Neutrophil (primary cell): Measurements from ENCODE around the gene ATP5ME.

Experiments used
- H3K27ac ChIP-seq: fragments of 200-600 bp; sonication (generic); 2 replicates; pipeline ENCODE4 v1.5.1; 2016; ENCODE audit warnings: mild to moderate bottlenecking, moderate library complexity
- H3K27me3 ChIP-seq: fragments of 200-600 bp; sonication (generic); 2 replicates; pipeline ENCODE4 v1.6.0; 2016; ENCODE audit warnings: mild to moderate bottlenecking
- H3K36me3 ChIP-seq: fragments of 200-600 bp; sonication (generic); 2 replicates; pipeline ENCODE4 v1.5.1; 2017
- H3K4me1 ChIP-seq, 2 experiments: fragments of 200-600 bp in 1 of 2; sonication (generic) in 1 of 2; 1 replicate in 1 of 2; 2 replicates in 1 of 2; pipeline versions ENCODE4 v1.5.1 to v1.6.1; 2013 to 2016; ENCODE audit warnings: low read depth in 1 of 2, low read length in 1 of 2, mild to moderate bottlenecking in 1 of 2, moderate library complexity in 1 of 2; ENCODE audit not compliant: control insufficient read depth in 1 of 2, insufficient read depth in 1 of 2
- H3K4me3 ChIP-seq, 2 experiments: fragments of 200-600 bp in 1 of 2; sonication (generic) in 1 of 2; 1 replicate in 1 of 2; 2 replicates in 1 of 2; pipeline ENCODE4 v1.5.1; 2013 to 2016; ENCODE audit warnings: low read depth in 1 of 2, low read length in 1 of 2, mild to moderate bottlenecking in 1 of 2, moderate library complexity in 1 of 2
- H3K9me3 ChIP-seq: fragments of 200-600 bp; sonication (generic); 2 replicates; pipeline ENCODE4 v1.5.1; 2016
- CTCF ChIP-seq: fragments of 200-600 bp; sonication (generic); IDR thresholded peaks from 2 replicates; pipeline ENCODE4 v1.5.1; 2016; ENCODE audit warnings: antibody characterized with exemption

The ATP5ME gene

DNA sequence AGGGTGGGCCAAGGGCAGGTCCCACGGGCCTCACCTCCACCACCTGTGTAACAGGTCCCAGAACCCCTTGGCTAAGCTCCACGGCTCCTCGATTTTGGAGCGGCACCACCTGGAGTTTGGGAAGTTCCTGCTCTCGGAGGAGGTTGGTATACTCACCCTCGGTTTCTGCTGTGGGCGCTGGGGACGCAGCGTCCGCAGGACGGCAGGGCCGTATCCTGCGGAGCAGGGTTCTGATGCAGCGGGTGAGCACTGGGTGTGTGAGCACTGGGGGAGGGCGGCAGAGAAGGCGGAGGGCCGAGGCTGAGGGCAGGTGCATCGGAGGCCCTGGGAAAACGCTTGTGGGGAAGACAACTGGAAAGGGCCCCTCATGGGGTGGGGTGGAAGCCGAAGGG, 11.0 kb downstream of the ATP5ME start:
- no peak for TF ChIP-seq CTCF
- Histone ChIP-seq H3K27me3 (no peaks in the 10 kb centered on the region), H3K36me3 (no peaks in the 10 kb centered on the region), H3K4me1 (peaks cover 4 to 10% of the 10 kb centered on the region in 2 experiments), H3K9me3 (no peaks in the 10 kb centered on the region), H3K27ac (no peak overlapping the region), H3K4me3 (peak overlapping the region; percentile 73 to 75)

GRCh38 chr4:661881-662761, 12.0 kb downstream of the ATP5ME start:
- H3K4me1 ChIP-seq, result peaks cover 4 to 10% of the 10 kb centered on the region in 2 experiments
- H3K36me3 ChIP-seq, result no peaks in the 10 kb centered on the region
- no peak overlapping the region for H3K4me3 ChIP-seq
- no peak overlapping the region for H3K27ac ChIP-seq
- H3K27me3 ChIP-seq, result no peaks in the 10 kb centered on the region
- no peaks in the 10 kb centered on the region for H3K9me3 ChIP-seq
- TF ChIP-seq CTCF, result no peak

- H3K27me3 ChIP-seq, result no peaks in the 10 kb centered on the region
- no peak for TF ChIP-seq CTCF
- H3K27ac ChIP-seq, result no peak overlapping the region
- H3K4me1 ChIP-seq, result peaks cover 4 to 10% of the 10 kb centered on the region in 2 experiments
- H3K36me3 ChIP-seq, result no peaks in the 10 kb centered on the region
- H3K9me3 ChIP-seq, result no peaks in the 10 kb centered on the region
- no peak overlapping the region for H3K4me3 ChIP-seq
These were observed 12.8 kb downstream of the ATP5ME start for GRCh38 chr4:661231-661630.

GRCh38 chr4:660401-660800, 13.7 kb downstream of the ATP5ME start:
- Histone ChIP-seq H3K36me3 (no peaks in the 10 kb centered on the region), H3K9me3 (no peaks in the 10 kb centered on the region), H3K27ac (no peak overlapping the region), H3K4me3 (no peak overlapping the region), H3K4me1 (peaks cover 4 to 10% of the 10 kb centered on the region in 2 experiments), H3K27me3 (no peaks in the 10 kb centered on the region)
- TF ChIP-seq CTCF, result no peak

- H3K27ac ChIP-seq, result no peak overlapping the region
- no peak overlapping the region for H3K4me3 ChIP-seq
- H3K9me3 ChIP-seq, result no peaks in the 10 kb centered on the region
- no peak for TF ChIP-seq CTCF
- no peaks in the 10 kb centered on the region for H3K27me3 ChIP-seq
- peaks cover 4 to 10% of the 10 kb centered on the region in 2 experiments for H3K4me1 ChIP-seq
- H3K36me3 ChIP-seq, result no peaks in the 10 kb centered on the region
These were observed 14.2 kb downstream of the ATP5ME start for GRCh38 chr4:659851-660250.
